Body of pancreas (tissue), 4 donors: ENCODE measurements around the gene KDELR3.

Experiments
- CTCF ChIP-seq, 7 experiments: fragments of 450-650 bp in 4 of 7; fragments of 200-600 bp in 3 of 7; sonication (generic) in 3 of 7; IDR thresholded peaks; one replicate each; pipeline ENCODE4 v1.5.1; 2016 to 2019; ENCODE audit warnings: antibody characterized with exemption in 7 of 7
- POLR2A ChIP-seq, 3 donors: fragments of 450-650 bp; IDR thresholded peaks; one replicate each; pipeline ENCODE4 v1.6.1; 2016; ENCODE audit warnings: antibody characterized with exemption in 3 of 3, mild to moderate bottlenecking in 2 of 3

GRCh38 chr22:38481871-38482332, 14.0 kb downstream of the KDELR3 start:
- TF ChIP-seq CTCF (IDR thresholded peaks at IDR 0.05) (no peak), POLR2A (IDR thresholded peaks at IDR 0.05) (peak in 1 of 3 donors; percentile 4)
